ENCODE measurements around the gene GPANK1. TPM values are rescaled to one million over a fixed set of nuclear protein-coding genes. Genes with fewer than 3 reads are reported as not detected.

Gene GPANK1
- total RNA-seq, 2 donors from 2014 or later, result 16.1 to 21.3 TPM

DNA sequence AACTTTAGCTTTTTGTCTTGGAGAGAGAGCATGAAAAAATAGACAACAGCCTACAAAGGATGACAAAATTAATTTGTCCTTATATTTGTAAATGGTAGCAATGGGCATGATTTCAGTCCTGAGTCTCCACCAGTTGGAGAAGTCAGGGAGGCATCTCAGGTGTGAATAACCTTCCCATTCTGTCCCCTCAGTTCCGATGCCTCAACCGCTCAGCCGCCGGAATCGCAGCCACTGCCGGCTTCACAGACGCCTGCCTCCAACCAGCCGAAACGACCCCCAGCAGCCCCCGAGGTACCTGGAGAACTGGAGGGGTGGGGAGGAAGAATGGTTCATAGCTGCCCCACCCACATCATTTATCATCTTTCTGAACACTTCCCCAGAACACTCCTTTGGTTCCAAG is 40.7 kb downstream of the GPANK1 start:
- H3K4me3 Mint-ChIP-seq, result no peak overlapping the region
- Histone ChIP-seq H3K27ac (ENCODE audit: low read depth, low read length) (no peak overlapping the region), H3K9ac (ENCODE audit: extremely low read depth, low read length, poor library complexity, severe bottlenecking) (no peak overlapping the region), H3K36me3 (ENCODE audit: control insufficient read depth, insufficient read depth, low read length) (peaks cover 72% of the 10 kb centered on the region), H3K4me3 (ENCODE audit: low read length) (no peak overlapping the region), H3K4me1 (ENCODE audit: control insufficient read depth, insufficient read depth, low read length) (no peaks in the 10 kb centered on the region), H3K27me3 (ENCODE audit: control insufficient read depth, insufficient read depth, low read length, poor library complexity, severe bottlenecking) (no peaks in the 10 kb centered on the region), H3K9me3 (ENCODE audit: control insufficient read depth, low read length) (no peaks in the 10 kb centered on the region)
- H3K27me3 Mint-ChIP-seq (ENCODE audit: insufficient read depth), result no peaks in the 10 kb centered on the region
- peaks cover 74% of the 10 kb centered on the region for H3K36me3 Mint-ChIP-seq (ENCODE audit: low read depth)
- peaks cover 11% of the 10 kb centered on the region for H3K4me1 Mint-ChIP-seq
- WGBS, 2 experiments (ENCODE audit: insufficient coverage in 1 of 2, insufficient read length in 1 of 2), result 96 to 100% methylated on average over 2 to 10 of the region's 10 CpGs
- H3K27ac Mint-ChIP-seq, result no peak overlapping the region
- no peaks in the 10 kb centered on the region for H3K9me3 Mint-ChIP-seq
- TF ChIP-seq, protein P1, sequence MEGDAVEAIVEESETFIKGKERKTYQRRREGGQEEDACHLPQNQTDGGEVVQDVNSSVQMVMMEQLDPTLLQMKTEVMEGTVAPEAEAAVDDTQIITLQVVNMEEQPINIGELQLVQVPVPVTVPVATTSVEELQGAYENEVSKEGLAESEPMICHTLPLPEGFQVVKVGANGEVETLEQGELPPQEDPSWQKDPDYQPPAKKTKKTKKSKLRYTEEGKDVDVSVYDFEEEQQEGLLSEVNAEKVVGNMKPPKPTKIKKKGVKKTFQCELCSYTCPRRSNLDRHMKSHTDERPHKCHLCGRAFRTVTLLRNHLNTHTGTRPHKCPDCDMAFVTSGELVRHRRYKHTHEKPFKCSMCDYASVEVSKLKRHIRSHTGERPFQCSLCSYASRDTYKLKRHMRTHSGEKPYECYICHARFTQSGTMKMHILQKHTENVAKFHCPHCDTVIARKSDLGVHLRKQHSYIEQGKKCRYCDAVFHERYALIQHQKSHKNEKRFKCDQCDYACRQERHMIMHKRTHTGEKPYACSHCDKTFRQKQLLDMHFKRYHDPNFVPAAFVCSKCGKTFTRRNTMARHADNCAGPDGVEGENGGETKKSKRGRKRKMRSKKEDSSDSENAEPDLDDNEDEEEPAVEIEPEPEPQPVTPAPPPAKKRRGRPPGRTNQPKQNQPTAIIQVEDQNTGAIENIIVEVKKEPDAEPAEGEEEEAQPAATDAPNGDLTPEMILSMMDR (conservative IDR thresholded peaks at IDR 0.05), result no peak
- DNase-seq, result no peak

DNA sequence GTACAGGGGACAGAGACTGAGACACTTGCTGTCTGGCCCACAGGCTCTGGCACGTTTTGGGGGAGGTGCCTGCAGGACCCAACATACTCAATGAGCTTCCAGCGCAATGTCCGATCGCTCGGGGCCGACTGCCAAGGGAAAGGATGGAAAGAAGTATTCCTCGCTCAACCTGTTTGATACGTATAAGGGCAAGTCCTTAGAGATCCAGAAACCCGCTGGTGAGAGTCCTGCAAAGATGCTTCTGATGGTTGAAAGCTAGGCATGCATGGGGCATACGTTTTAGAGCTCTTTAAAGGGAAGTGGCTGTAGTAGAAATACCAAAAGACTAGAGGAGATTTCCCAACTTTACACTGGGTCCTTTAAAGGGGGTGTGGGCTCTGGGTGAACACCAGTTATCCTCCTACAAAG is 42.1 kb downstream of the GPANK1 start:
- DNase-seq, result no peak
- H3K27ac ChIP-seq (ENCODE audit: low read depth, low read length), result no peak overlapping the region
- H3K27ac Mint-ChIP-seq, result peak overlapping the region; percentile 93
- H3K27me3 Mint-ChIP-seq (ENCODE audit: insufficient read depth), result no peaks in the 10 kb centered on the region
- 89 to 91% methylated on average over 10 of the region's 10 CpGs for WGBS, 2 experiments (ENCODE audit: insufficient coverage in 1 of 2, insufficient read length in 1 of 2)
- TF ChIP-seq, protein P1 (conservative IDR thresholded peaks at IDR 0.05), result no peak
- peak overlapping the region; percentile 99 for H3K9ac ChIP-seq (ENCODE audit: extremely low read depth, low read length, poor library complexity, severe bottlenecking)
- H3K27me3 ChIP-seq (ENCODE audit: control insufficient read depth, insufficient read depth, low read length, poor library complexity, severe bottlenecking), result no peaks in the 10 kb centered on the region
- H3K9me3 Mint-ChIP-seq, result no peaks in the 10 kb centered on the region
- peak overlapping the region; percentile 99 for H3K4me3 ChIP-seq (ENCODE audit: low read length)
- no peaks in the 10 kb centered on the region for H3K9me3 ChIP-seq (ENCODE audit: control insufficient read depth, low read length)
- H3K36me3 ChIP-seq (ENCODE audit: control insufficient read depth, insufficient read depth, low read length), result peaks cover 58% of the 10 kb centered on the region
- H3K4me1 Mint-ChIP-seq, result peaks cover 11% of the 10 kb centered on the region
- peak overlapping the region; percentile 89 for H3K4me3 Mint-ChIP-seq
- peaks cover 60% of the 10 kb centered on the region for H3K36me3 Mint-ChIP-seq (ENCODE audit: low read depth)
- no peaks in the 10 kb centered on the region for H3K4me1 ChIP-seq (ENCODE audit: control insufficient read depth, insufficient read depth, low read length)

DNA sequence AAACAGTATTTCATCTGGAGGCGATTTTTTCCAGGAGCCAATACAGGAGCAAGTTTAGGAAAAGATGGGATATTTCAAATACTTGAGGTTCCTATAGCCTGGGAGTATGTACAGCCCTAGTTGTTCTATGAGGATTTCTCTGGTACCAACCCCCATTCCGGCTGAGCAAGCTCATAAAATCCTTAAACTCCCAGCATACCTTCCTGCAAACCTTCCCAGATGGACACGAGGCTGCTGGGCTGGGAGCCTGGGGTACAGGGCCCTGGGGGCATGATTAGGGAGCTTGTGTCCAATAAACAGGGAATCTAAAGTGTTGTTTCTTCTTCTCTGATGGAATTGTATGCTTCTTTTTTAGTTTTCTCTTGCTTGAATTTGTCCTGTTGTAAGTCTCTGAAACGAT is 42.8 kb downstream of the GPANK1 start:
- Mint-ChIP-seq H3K9me3 (no peaks in the 10 kb centered on the region), H3K27me3 (ENCODE audit: insufficient read depth) (no peaks in the 10 kb centered on the region), H3K4me1 (peaks cover 11% of the 10 kb centered on the region), H3K36me3 (ENCODE audit: low read depth) (peaks cover 54% of the 10 kb centered on the region), H3K4me3 (peak overlapping the region; percentile 89), H3K27ac (peak overlapping the region; percentile 93)
- Histone ChIP-seq H3K4me1 (ENCODE audit: control insufficient read depth, insufficient read depth, low read length) (no peaks in the 10 kb centered on the region), H3K36me3 (ENCODE audit: control insufficient read depth, insufficient read depth, low read length) (peaks cover 51% of the 10 kb centered on the region), H3K27me3 (ENCODE audit: control insufficient read depth, insufficient read depth, low read length, poor library complexity, severe bottlenecking) (no peaks in the 10 kb centered on the region), H3K4me3 (ENCODE audit: low read length) (peak overlapping the region; percentile 99), H3K27ac (ENCODE audit: low read depth, low read length) (no peak overlapping the region), H3K9me3 (ENCODE audit: control insufficient read depth, low read length) (no peaks in the 10 kb centered on the region), H3K9ac (ENCODE audit: extremely low read depth, low read length, poor library complexity, severe bottlenecking) (peak overlapping the region; percentile 99)
- TF ChIP-seq, protein P1 (conservative IDR thresholded peaks at IDR 0.05), result no peak
- 36 to 54% methylated on average over 2 to 4 of the region's 4 CpGs for WGBS, 2 experiments (ENCODE audit: insufficient coverage in 1 of 2, insufficient read length in 1 of 2)
- DNase-seq, result no peak

Data from endodermal cell (in vitro differentiated cells).